OCI-LY7 (cell line): ENCODE data around the gene PAPOLB.

ENCODE experiments used
- EZH2phosphoT487 ChIP-seq: fragments of 200-600 bp; sonication (generic); IDR thresholded peaks from 2 replicates; pipeline ENCODE4 v1.6.1; 2018; ENCODE audit warnings: low read depth, borderline replicate concordance, mild to moderate bottlenecking, mixed run types, antibody characterized with exemption, low read length, moderate library complexity, mixed read lengths
- TF ChIP-seq, protein P1 (sequence below): fragments of 200-600 bp; sonication (generic); conservative IDR thresholded peaks from 2 replicates; pipeline ENCODE4 v1.5.1; 2014; ENCODE audit warnings: mild to moderate bottlenecking, antibody characterized with exemption, low read length, moderate library complexity, mixed read lengths

DNA sequence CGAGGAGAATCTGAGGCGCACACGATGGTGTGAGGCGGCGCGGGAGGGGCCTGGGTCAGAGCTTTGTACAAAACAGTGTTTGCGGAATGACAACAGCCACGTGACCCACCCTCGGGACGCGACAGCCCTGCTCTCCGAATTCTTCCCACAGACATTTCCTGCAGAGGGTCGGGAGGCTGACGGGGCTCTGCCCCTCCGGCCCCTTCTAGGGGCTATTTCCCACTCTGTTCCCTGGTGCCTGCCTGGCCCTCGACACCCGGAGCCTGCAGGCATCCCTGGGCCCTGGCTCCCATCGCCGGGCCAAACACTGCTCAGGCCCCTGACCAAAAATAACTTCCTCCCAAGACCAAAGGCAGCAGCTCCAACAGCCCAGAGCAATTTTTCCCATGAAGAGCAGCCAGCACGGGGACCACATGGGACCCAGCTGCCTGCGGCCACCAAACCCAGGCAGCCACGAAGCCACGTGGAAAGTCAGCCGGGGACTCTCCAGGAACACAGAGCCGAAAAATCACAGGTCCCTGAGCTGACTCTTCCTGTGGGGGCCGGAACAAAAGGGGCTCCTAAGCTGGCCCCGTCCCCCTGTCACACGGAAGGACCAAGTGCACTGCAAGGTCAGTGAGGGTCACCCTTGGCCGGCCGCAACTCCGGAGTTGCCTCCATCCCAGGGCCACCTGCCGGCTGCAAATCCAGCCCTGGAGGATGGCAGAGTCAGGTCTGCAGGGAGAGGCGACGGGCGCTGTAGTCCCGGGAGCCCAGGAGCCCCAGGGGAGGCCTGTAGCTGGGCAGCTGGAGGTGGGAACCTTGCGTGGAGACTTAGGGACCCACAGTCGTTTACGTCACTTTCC is 42.0 kb downstream of the PAPOLB start:
- TF ChIP-seq, protein P1, sequence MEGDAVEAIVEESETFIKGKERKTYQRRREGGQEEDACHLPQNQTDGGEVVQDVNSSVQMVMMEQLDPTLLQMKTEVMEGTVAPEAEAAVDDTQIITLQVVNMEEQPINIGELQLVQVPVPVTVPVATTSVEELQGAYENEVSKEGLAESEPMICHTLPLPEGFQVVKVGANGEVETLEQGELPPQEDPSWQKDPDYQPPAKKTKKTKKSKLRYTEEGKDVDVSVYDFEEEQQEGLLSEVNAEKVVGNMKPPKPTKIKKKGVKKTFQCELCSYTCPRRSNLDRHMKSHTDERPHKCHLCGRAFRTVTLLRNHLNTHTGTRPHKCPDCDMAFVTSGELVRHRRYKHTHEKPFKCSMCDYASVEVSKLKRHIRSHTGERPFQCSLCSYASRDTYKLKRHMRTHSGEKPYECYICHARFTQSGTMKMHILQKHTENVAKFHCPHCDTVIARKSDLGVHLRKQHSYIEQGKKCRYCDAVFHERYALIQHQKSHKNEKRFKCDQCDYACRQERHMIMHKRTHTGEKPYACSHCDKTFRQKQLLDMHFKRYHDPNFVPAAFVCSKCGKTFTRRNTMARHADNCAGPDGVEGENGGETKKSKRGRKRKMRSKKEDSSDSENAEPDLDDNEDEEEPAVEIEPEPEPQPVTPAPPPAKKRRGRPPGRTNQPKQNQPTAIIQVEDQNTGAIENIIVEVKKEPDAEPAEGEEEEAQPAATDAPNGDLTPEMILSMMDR, result no peak
- no peak for TF ChIP-seq EZH2phosphoT487
